NB4 (cell line): ENCODE measurements around the gene LRRC3C.

Experiments
- TF ChIP-seq, protein P1 (sequence below): IDR thresholded peaks from 2 replicates; pipeline ENCODE4 v1.6.1; 2011; ENCODE audit warnings: low read depth, low read length
- TF ChIP-seq, protein P2 (sequence below): IDR thresholded peaks from one replicate; pipeline ENCODE4 v1.5.1; 2012; ENCODE audit warnings: low read depth, low read length

DNA sequence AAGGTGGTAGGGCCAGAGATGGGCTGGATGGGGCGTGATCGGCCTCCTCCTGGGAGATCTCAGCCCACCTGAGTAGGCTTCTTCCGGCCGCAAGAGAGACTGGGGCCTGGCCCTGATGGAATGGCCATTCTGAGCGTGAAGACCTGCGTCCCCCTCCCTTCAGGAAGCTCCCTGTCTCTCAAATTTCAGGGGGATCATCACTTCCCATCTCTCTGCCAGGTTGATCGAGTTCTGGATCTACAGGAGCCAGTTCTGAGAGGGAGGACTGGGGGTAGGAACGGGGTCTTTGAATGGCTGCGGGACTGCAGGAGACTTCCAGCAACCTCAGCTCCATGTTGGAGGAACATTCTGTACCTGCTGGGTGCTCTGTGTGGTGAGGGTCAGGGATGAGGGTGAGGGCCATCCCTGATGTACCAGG is 25.9 kb downstream of the LRRC3C start:
- TF ChIP-seq, protein P1, sequence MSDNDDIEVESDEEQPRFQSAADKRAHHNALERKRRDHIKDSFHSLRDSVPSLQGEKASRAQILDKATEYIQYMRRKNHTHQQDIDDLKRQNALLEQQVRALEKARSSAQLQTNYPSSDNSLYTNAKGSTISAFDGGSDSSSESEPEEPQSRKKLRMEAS, result no peak
- TF ChIP-seq, protein P2, sequence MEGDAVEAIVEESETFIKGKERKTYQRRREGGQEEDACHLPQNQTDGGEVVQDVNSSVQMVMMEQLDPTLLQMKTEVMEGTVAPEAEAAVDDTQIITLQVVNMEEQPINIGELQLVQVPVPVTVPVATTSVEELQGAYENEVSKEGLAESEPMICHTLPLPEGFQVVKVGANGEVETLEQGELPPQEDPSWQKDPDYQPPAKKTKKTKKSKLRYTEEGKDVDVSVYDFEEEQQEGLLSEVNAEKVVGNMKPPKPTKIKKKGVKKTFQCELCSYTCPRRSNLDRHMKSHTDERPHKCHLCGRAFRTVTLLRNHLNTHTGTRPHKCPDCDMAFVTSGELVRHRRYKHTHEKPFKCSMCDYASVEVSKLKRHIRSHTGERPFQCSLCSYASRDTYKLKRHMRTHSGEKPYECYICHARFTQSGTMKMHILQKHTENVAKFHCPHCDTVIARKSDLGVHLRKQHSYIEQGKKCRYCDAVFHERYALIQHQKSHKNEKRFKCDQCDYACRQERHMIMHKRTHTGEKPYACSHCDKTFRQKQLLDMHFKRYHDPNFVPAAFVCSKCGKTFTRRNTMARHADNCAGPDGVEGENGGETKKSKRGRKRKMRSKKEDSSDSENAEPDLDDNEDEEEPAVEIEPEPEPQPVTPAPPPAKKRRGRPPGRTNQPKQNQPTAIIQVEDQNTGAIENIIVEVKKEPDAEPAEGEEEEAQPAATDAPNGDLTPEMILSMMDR, result no peak
